Naive thymus-derived CD4-positive, alpha-beta T cell (primary cell): ENCODE results near the gene UBE2G1. TPM values are rescaled to one million over a fixed set of nuclear protein-coding genes. Genes with fewer than 3 reads are reported as not detected.
A peak's percentile ranks its signal among the peaks of the same experiment; 100 is the strongest.
"Not testable (repeated sequence)": the region's sequence is repeated elsewhere in the genome, so short reads cannot be mapped to it uniquely, and the experiment has no call there.

ENCODE experiments used
- ATAC-seq: fragments of 150-1000 bp; cut with Tn5 transposase; 2 replicates; pipeline ENCODE4 v1.10.0; 2021; ENCODE audit warnings: mild to moderate bottlenecking, moderate library complexity
- CTCF ChIA-PET: fragments of 350-600 bp; sonication (Branson Sonifier 250); formaldehyde crosslinking; loops from one replicate; lab custom pipeline; 2021; ENCODE audit warnings: antibody characterized with exemption; lab: Charles Lee
- POLR2A ChIA-PET: fragments of 350-600 bp; sonication (Branson Sonifier 250); formaldehyde crosslinking; loops from one replicate; lab custom pipeline; 2021; ENCODE audit warnings: antibody characterized with exemption, inconsistent platforms; lab: Charles Lee
- DNase-seq, 9 donors: peaks; one replicate each; pipeline versions ENCODE4 v3.0.0 to v3.0.0-alpha.2; 2020 to 2022; ENCODE audit warnings: mixed read lengths in 1 of 9
- H3K27ac ChIP-seq: one replicate; pipeline ENCODE4 v1.7.0; 2013; ENCODE audit warnings: mild to moderate bottlenecking, low read depth, low read length, moderate library complexity
- H3K27me3 ChIP-seq, 2 donors: one replicate each; pipeline ENCODE4 v1.7.0; 2013; ENCODE audit warnings: low read length in 2 of 2, mild to moderate bottlenecking in 2 of 2, moderate library complexity in 2 of 2; ENCODE audit not compliant: control insufficient read depth in 2 of 2, insufficient read depth in 2 of 2
- H3K36me3 ChIP-seq, 3 experiments: 1 replicate in 2 of 3; 2 replicates in 1 of 3; pipeline ENCODE4 v1.7.0; 2013; ENCODE audit warnings: low read length in 3 of 3, mild to moderate bottlenecking in 3 of 3, moderate library complexity in 1 of 3; ENCODE audit not compliant: insufficient read depth in 3 of 3, control insufficient read depth in 2 of 3
- H3K4me1 ChIP-seq, 2 donors: one replicate each; pipeline ENCODE4 v1.7.0; 2013; ENCODE audit warnings: low read length in 2 of 2, mild to moderate bottlenecking in 2 of 2, moderate library complexity in 1 of 2; ENCODE audit not compliant: control insufficient read depth in 2 of 2, insufficient read depth in 2 of 2
- H3K4me3 ChIP-seq: 2 replicates; pipeline ENCODE4 v1.7.0; 2013; ENCODE audit warnings: mild to moderate bottlenecking, low read length
- H3K9me3 ChIP-seq, 3 experiments: 1 replicate in 2 of 3; 2 replicates in 1 of 3; pipeline ENCODE4 v1.7.0; 2013; ENCODE audit warnings: low read length in 3 of 3; ENCODE audit not compliant: control insufficient read depth in 2 of 3
- H3K27ac Mint-ChIP-seq, 9 donors: one replicate each; pipeline ENCODE4 v1.8.0; 2020 to 2022; ENCODE audit warnings: mixed read lengths in 9 of 9, mild to moderate bottlenecking in 8 of 9, moderate library complexity in 5 of 9, inconsistent platforms in 2 of 9
- H3K27me3 Mint-ChIP-seq, 5 donors: one replicate each; pipeline ENCODE4 v1.8.0; 2021 to 2022; ENCODE audit warnings: mixed read lengths in 5 of 5, mild to moderate bottlenecking in 1 of 5
- H3K36me3 Mint-ChIP-seq, 5 donors: one replicate each; pipeline ENCODE4 v1.8.0; 2020 to 2022; ENCODE audit warnings: mixed read lengths in 5 of 5, mild to moderate bottlenecking in 3 of 5, inconsistent platforms in 1 of 5
- H3K4me1 Mint-ChIP-seq, 7 donors: one replicate each; pipeline ENCODE4 v1.8.0; 2020 to 2022; ENCODE audit warnings: mixed read lengths in 7 of 7, mild to moderate bottlenecking in 3 of 7, inconsistent platforms in 1 of 7
- H3K4me3 Mint-ChIP-seq, 10 donors: one replicate each; pipeline ENCODE4 v1.8.0; 2020 to 2022; ENCODE audit warnings: mild to moderate bottlenecking in 10 of 10, mixed read lengths in 10 of 10, moderate library complexity in 6 of 10, inconsistent platforms in 2 of 10
- H3K9me3 Mint-ChIP-seq, 11 donors: one replicate each; pipeline ENCODE4 v1.8.0; 2020 to 2022; ENCODE audit warnings: mixed read lengths in 11 of 11, mild to moderate bottlenecking in 4 of 11, inconsistent platforms in 1 of 11, moderate library complexity in 1 of 11
- intact Hi-C, 2 donors: fragments of 100-400 bp; cut with micrococcal nuclease; formaldehyde crosslinking; loops; one replicate each; pipeline ENCODE4 v1.15.1; 2023
- polyA plus RNA-seq, 2 donors: library from polyadenylated mRNA; unstranded; fragments of 300-500 nt; fragmentation: Illumina TruSeq; gene quantifications; one replicate each; pipeline ENCODE4 v1.2.3, GENCODE V29; 2021
- total RNA-seq, 6 experiments: library from RNA in 5 of 6; stranded (reverse) in 5 of 6; gene quantifications; 1 replicate in 5 of 6; 2 replicates in 1 of 6; pipeline ENCODE4 v1.2.3 and lab custom pipeline; 2021 to 2026

UBE2G1 gene
- total and polyA plus RNA-seq, 7 experiments from 2014 or later: 50.1 to 68.9 (median 56.6) TPM

DNA sequence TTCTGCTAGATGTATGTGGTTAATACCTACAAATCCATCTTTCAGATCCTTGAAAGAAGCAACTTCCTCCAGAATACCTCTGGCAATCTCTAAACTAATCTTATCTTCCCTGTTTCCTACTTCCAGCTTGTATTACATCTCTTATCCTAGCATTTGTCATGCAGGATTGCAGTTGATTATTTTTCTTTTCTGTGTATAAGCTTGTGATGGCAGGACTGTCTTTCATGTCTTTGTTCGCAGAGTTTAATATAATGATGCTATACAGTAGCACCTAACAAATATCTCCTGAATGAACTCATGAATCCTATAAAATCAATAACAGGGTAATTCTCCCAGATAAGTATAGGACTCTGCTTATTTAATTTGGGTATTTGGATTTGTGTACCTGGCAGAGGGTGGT lies 12.2 kb upstream of the UBE2G1 start:
- H3K4me1 Mint-ChIP-seq: peaks cover 10 to 30% (median 22%) of the 10 kb centered on the region in 7 donors
- CTCF ChIA-PET: no interaction called here
- H3K27me3 Mint-ChIP-seq: no peaks in the 10 kb centered on the region
- H3K9me3 Mint-ChIP-seq: peaks cover 0 to 4% (median 0%) of the 10 kb centered on the region in 11 donors
- Histone ChIP-seq H3K9me3 (no peaks in the 10 kb centered on the region), H3K27ac (no peak overlapping the region), H3K4me1 (peaks cover 8 to 13% of the 10 kb centered on the region in 2 donors), H3K4me3 (no peak overlapping the region), H3K36me3 (no peaks in the 10 kb centered on the region), H3K27me3 (no peaks in the 10 kb centered on the region)
- POLR2A ChIA-PET: interaction anchor here (0.6 kb wide), 1 partner anchor 801 kb away, joined by 3 read pairs; no protein-coding TSS in a partner anchor
- intact Hi-C loops: no loop called here
- ATAC-seq: no peak
- peaks cover 0 to 6% (median 0%) of the 10 kb centered on the region in 5 donors for H3K36me3 Mint-ChIP-seq
- H3K27ac Mint-ChIP-seq: no peak overlapping the region
- no peak for DNase-seq
- H3K4me3 Mint-ChIP-seq: no peak overlapping the region

DNA sequence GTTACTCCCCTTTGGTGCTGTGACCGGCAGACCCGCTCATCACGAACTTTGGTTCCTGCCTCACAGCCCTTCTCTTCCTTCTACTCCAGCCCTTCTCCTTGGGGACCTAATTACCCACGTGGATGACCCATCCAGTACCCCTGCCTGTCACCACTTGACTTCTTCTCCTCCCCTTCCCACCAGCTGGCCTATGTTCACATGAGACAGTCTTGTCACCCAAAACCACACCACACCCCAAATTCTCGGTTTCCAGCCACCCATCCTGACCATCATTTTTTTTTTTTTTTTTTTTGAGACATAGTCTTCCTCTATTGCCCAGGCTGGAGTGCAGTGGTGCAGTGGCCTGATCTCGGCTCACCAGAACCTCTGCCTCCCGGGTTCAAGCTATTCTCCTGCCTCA lies 10.8 kb upstream of the UBE2G1 start:
- H3K4me3 ChIP-seq, H3K9me3 ChIP-seq, H3K36me3 Mint-ChIP-seq, H3K27ac ChIP-seq, intact Hi-C loops, DNase-seq, ATAC-seq, H3K36me3 ChIP-seq, H3K27me3 ChIP-seq, H3K9me3 Mint-ChIP-seq, POLR2A ChIA-PET, H3K27me3 Mint-ChIP-seq: not testable (repeated sequence)
- H3K27ac Mint-ChIP-seq: peak overlapping the region in 1 of 9 donors; percentile 46
- CTCF ChIA-PET: interaction anchor here (0.7 kb wide), 1 partner anchor 1868 kb away, joined by 5 read pairs; no protein-coding TSS in a partner anchor
- peaks cover 8 to 13% of the 10 kb centered on the region in 2 donors for H3K4me1 ChIP-seq
- H3K4me3 Mint-ChIP-seq: peak overlapping the region in 2 of 10 donors; percentile 31 to 32
- peaks cover 10 to 30% (median 20%) of the 10 kb centered on the region in 7 donors for H3K4me1 Mint-ChIP-seq

DNA sequence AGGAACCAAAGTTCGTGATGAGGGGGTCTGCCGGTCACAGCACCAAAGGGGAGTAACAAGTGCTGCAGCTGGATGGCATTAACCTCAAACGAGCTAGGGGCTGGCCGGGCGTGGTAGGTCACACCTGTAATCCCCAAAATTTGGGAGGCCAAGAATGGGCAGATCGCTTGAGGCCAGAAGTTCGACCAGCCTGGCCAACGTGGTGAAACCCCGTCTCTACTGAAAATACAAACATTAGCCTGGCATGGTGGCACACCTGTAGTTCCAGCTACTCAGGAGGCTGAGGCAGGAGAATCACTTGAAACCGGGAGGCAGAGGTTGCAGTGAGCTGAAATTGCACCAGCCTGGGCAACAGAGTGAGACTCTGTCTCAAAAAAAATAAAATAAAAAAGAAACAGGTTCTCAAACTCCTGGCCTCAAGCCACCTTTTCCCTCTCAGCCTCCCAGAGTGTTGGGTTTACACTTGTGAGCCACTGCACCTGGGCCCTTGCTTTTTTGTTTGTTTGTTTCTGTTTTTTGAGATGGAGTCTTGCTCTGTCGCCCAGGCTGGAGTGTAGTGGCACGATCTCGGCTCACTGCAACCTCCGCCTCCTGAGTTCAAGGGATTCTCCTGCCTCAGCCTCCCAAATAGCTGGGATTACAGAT lies 9.4 kb upstream of the UBE2G1 start:
- H3K9me3 ChIP-seq, ATAC-seq, CTCF ChIA-PET, H3K9me3 Mint-ChIP-seq, H3K27ac ChIP-seq, H3K36me3 ChIP-seq, H3K4me1 ChIP-seq, H3K27me3 Mint-ChIP-seq, H3K27me3 ChIP-seq, DNase-seq, H3K36me3 Mint-ChIP-seq, H3K4me3 ChIP-seq: not testable (repeated sequence)
- Mint-ChIP-seq H3K4me3 (peak overlapping the region in 1 of 10 donors; percentile 82), H3K4me1 (peaks cover 10 to 26% (median 15%) of the 10 kb centered on the region in 7 donors), H3K27ac (peak overlapping the region in 2 of 9 donors; percentile 26 to 92)
- POLR2A ChIA-PET: interaction anchor here (0.6 to 1.2 kb wide), 3 partner anchors 10 to 170 kb away, joined by 3 to 5 read pairs (median 3); partner anchors contain the start of gene UBE2G1
- intact Hi-C loops: loop anchor here in 1 of 2 donors (1.0 to 2.0 kb wide), 2 partner anchors 10 to 233 kb away; partner anchors contain the start of genes CYB5D2, UBE2G1 and ZZEF1

DNA sequence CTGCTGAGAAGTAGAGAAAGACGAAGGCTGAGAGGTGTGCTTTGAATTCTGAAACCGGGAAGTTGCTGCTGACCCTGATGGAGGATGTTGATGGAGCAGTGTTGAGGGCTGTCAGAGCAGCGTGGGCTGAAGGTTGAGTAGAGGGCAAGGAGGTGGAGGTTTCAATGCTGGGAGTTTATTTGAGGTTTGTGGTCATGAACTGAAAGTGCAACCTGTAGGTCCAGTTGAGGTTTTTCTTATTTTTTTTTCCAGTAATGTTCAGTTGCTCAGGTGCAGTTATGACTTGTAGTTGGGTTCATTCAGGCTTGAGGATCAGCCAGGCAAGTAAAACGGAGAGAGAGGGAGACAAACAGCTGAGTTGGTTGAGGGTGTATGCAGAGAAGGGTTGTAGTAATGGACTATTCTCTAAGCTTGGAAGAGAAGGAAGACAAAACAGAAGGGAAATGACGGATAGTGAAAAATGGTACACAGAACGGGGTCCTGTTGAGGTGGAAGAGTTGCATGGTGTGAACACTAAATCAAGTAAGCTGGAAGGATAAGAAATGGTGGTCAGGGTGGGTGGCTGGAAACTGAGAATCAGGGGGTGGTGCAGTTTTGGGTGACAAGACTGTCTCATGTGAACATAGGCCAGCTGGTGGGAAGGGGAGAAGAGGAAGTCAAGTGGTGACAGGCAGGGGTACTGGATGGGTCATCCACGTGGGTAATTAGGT lies 8.7 kb upstream of the UBE2G1 start:
- Mint-ChIP-seq H3K27me3 (no peaks in the 10 kb centered on the region), H3K27ac (peak overlapping the region in 8 of 9 donors; percentile 18 to 92 (median 66)), H3K4me1 (peaks cover 11 to 31% (median 15%) of the 10 kb centered on the region in 7 donors), H3K36me3 (peaks cover 0 to 8% (median 0%) of the 10 kb centered on the region in 5 donors), H3K9me3 (peaks cover 0 to 4% (median 0%) of the 10 kb centered on the region in 11 donors), H3K4me3 (peak overlapping the region in 9 of 10 donors; percentile 1 to 82 (median 40))
- POLR2A ChIA-PET: interaction anchor here (0.6 to 1.2 kb wide), 3 partner anchors 9 to 171 kb away, joined by 3 to 5 read pairs (median 3); partner anchors contain the start of gene UBE2G1
- H3K27me3 ChIP-seq: no peaks in the 10 kb centered on the region
- intact Hi-C loops: loop anchor here in 1 of 2 donors (1.0 to 2.0 kb wide), 2 partner anchors 9 to 232 kb away; partner anchors contain the start of genes CYB5D2, UBE2G1 and ZZEF1
- peak; percentile 65 for ATAC-seq
- H3K4me3 ChIP-seq: no peak overlapping the region
- H3K36me3 ChIP-seq: no peaks in the 10 kb centered on the region
- peaks cover 8% of the 10 kb centered on the region in 2 donors for H3K4me1 ChIP-seq
- peak in 1 of 9 donors; percentile 67 for DNase-seq
- no peak overlapping the region for H3K27ac ChIP-seq
- no peaks in the 10 kb centered on the region for H3K9me3 ChIP-seq
- CTCF ChIA-PET: interaction anchor here (0.6 kb wide), 1 partner anchor 11 kb away, joined by 3 read pairs; no protein-coding TSS in a partner anchor

DNA sequence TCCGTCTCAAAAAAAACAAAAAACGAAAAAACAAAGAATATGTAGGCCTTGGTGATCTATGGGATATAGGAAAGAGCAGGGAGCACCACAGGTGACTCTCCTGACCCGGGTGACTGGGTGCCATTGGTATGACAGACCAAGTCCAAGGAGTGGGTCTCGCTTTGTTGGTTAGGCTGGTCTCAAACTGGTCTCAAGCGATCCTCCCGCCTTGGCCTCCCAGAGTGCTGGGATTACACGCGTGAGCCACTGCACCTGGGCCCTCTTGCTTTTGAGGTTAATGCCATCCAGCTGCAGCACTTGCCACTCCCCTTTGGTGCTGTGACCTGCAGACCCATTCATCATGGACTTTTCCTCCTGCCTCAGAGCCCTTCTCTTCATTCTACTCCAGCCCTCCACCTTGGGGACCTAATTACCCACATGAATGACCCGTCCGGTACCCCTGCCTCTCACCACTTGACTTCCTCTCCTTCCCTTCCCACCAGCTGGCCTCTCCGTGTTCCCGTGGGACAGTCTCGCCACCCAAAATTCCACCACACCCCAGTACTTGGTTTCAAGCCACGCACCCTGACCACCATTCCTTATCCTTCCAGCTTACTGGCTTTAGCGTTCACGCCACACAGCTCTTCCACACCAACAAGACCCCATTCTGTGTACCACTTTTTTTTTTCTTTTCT lies 3.2 kb upstream of the UBE2G1 start:
- Mint-ChIP-seq H3K27ac (peak overlapping the region in 1 of 9 donors; percentile 73), H3K4me3 (peak overlapping the region in 1 of 10 donors; percentile 39), H3K4me1 (peaks cover 6 to 33% (median 16%) of the 10 kb centered on the region in 7 donors), H3K36me3 (peaks cover 0 to 2% (median 0%) of the 10 kb centered on the region in 5 donors), H3K9me3 (peaks cover 0 to 1% (median 0%) of the 10 kb centered on the region in 11 donors), H3K27me3 (no peaks in the 10 kb centered on the region)
- Histone ChIP-seq H3K4me1 (peaks cover under 1 to 3% of the 10 kb centered on the region in 2 donors), H3K27me3 (no peaks in the 10 kb centered on the region), H3K9me3 (no peaks in the 10 kb centered on the region), H3K4me3 (no peak overlapping the region), H3K27ac (no peak overlapping the region), H3K36me3 (peaks cover 0 to 8% (median 0%) of the 10 kb centered on the region in 3 experiments)
- CTCF ChIA-PET: no interaction called here
- intact Hi-C loops: loop anchor here (5.0 to 10.0 kb wide), 6 partner anchors 152 to 1857 kb away; partner anchors contain the start of genes CAMKK1 (in 1 of the 2), DERL2 (in 1 of the 2), HASPIN (in 1 of the 2) and METTL16 (in 1 of the 2)
- ATAC-seq: no peak
- POLR2A ChIA-PET: interaction anchor here (0.6 kb wide), 1 partner anchor 21 kb away, joined by 3 read pairs; no protein-coding TSS in a partner anchor
- DNase-seq: no peak
